ENCODE measurements around the gene GHRH.

Gene GHRH

DNA sequence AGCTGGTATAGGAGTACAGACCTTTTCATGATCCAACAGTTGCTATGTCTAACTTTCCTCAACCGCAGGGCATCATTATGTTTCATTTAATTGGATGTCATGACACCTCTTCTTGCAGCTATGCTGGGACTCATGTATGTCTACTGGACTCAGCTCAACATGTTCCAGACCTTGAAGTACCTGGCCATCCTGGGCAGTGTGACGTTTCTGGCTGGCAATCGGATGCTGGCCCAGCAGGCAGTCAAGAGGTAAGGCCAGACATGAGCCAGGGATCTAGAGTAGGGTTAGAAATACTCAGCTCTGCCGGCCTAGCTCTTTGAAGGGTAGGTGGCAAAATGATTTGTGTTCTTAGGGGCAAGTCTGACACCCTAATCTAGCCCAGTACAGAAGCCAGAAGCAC is 25.2 kb downstream of the GHRH start:
- no peak for DNase-seq (ENCODE audit: low spot score)

DNA sequence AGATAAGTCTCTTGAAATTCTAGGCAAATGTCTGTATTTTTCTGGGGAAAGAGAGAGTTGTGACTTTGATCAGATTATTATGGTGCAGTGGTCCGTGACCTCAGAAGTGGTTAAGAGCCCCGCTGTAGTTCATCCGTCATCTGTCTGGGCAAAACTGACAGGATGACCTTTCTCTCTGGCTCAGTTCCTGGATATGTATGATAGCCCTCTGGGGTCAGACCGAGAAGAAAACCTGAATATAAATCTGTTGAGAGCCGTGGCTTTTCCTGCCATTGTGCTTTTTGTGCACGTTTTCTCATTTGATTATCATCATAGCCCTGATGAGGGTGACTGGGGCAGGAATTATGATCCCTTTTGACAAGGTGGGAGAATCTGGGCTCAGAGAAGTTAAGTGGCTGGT is 26.5 kb downstream of the GHRH start:
- DNase-seq (ENCODE audit: low spot score), result no peak

DNA sequence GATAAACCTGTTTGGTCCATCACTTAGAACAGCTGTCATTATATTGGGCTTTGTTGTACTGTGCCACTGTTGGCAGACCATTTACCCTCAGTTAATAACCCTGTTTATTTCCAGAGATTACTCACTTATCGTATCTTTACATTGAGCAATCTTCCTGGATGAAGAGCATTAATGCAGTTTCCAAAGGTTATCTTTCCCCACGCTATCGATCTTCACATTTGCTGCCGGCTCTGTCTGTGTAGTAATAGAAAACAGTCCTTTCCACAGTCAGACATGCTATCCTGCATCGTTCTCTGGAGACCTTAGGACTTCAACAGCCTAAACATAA is 27.4 kb downstream of the GHRH start:
- DNase-seq (ENCODE audit: low spot score), result no peak

DNA sequence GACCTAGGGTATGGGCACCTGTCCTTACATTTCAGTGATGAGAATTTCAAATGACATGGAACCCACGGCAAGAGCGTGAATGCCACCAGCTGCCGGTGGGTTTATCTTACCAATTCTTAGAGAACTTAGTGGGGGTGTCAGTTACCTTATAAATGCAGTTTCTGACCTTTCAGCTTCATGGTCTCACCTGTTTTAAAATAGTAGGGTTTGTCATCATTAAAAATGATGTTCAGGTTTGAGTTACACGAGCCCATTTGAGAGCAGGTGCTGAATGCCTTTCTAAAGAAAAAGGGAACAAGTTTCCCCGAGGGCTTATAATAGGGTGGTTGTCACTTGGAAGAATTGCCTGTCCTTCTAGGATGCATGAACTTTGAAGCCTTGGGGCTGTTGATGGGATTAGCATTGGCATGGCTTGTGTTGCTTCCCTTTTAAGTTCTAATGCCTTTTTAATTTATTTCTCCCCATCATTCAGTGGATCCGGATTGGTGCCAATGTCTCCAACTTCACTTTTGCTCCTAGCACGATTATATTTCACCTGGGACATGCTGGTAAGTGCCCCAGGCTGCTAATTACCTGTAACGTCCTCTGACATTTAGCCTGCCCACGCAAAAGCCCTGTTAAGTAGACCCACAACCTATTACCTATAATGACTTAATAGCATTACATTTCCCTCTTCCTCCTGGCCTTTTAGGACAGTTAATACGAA is 27.9 kb downstream of the GHRH start:
- DNase-seq (ENCODE audit: low spot score), result no peak

DNA sequence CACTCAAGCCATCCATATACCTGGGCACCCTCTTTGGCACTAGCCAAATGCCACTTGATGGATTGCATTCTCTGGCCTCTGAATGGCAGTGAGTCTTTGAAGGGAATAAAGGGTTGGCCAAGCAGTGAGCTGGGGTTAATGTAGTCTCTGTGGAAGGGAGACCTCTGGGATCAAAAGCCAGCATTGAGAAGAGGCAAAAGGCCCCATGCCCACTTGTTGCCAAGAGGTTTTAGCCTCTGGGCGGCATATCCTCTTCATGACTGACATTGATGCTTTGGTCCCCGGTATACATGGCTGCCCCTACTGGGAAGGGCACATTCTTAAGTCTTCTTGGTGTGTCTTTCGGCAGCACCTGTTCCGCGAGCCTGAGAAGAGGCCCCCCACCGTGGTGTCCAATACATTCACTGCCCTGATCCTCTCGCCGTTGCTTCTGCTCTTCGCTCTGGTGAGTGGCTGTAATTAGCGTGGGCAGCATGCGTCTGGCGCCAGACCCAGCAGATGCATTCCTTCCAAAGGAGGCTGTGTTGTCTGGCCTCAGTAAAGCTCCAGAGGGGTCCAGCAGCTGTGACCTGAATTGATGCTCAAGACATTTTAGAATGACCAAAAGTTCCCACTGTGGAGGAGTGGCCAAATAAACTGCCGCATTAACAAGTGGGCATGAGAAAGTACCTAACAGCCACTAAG is 29.5 kb downstream of the GHRH start:
- no peak for DNase-seq (ENCODE audit: low spot score)

DNA sequence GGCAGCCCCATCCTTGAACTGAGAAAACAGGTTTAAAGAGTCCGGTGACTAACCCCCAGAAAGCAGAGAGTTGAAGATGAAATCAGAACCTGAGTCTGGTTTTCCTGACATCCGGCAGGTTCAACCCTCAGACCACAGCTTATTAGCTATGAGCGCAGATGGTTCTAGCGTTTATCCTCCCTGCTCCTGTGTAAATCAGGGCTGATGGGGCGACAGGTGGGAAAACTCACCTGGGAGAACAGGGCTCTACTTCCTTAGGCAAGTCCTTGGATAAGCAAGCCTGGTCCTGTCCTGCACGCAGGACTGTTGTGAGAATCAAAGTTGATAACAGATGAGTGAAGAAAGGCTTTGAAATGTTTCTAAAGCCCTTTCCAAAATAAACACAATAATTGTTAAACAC is 31.4 kb downstream of the GHRH start:
- no peak for DNase-seq (ENCODE audit: low spot score)

GRCh38 chr20:37229357-37229756 is 32.3 kb downstream of the GHRH start:
- peak; percentile 43 for DNase-seq (ENCODE audit: low spot score)

DNA sequence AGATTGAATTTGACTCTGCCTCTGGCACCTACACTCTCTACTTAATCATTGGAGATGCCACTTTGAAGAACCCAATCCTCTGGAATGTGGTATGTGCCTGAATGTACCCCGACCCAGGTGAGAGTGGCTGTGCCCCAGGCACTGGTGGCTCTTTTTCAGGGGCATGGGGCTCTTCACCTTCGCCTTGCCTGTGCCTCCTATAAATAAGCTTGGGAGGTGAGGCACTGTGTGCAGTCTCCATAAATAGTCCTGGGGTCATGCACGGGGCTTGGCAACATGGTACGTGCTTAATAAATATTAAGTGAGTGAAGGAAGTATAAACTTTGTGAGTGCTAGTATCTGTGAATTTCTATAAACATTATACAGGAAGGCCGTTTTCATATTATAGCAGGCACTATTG is 33.0 kb downstream of the GHRH start:
- no peak for DNase-seq (ENCODE audit: low spot score)

GRCh38 chr20:37228082-37228481 is 33.5 kb downstream of the GHRH start:
- DNase-seq (ENCODE audit: low spot score), result no peak

DNA sequence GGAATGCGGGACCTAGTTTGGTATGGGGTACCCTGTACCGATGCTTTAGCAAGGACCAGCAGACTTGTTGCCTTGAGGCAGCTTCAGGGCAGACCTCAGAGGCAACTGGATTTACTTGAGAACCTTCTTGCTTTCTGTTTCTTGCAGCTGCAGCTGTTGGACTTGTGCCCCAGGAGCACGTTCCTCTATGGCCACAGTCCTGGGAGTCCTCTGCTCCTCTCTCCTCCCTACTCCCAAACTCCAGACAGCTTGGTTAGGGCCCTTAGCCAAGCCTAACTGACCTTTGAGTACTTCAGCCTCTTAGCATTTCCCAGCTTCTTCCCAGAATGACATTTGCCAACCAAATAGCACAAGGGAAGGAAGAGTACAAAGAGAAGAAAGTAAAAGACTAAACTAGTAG is 34.7 kb downstream of the GHRH start:
- DNase-seq (ENCODE audit: low spot score), result no peak

GRCh38 chr20:37225146-37225545 is 36.5 kb downstream of the GHRH start:
- no peak for DNase-seq (ENCODE audit: low spot score)

- DNase-seq (ENCODE audit: low spot score), result no peak
Measured at GRCh38 chr20:37223053-37223452, 38.6 kb downstream of the GHRH start.

GRCh38 chr20:37222086-37222485 is 39.5 kb downstream of the GHRH start:
- no peak for DNase-seq (ENCODE audit: low spot score)

GRCh38 chr20:37220731-37221130 is 40.9 kb downstream of the GHRH start:
- DNase-seq (ENCODE audit: low spot score), result no peak

- DNase-seq (ENCODE audit: low spot score), result no peak
Measured at GRCh38 chr20:37219751-37220668, 41.6 kb downstream of the GHRH start.

DNA sequence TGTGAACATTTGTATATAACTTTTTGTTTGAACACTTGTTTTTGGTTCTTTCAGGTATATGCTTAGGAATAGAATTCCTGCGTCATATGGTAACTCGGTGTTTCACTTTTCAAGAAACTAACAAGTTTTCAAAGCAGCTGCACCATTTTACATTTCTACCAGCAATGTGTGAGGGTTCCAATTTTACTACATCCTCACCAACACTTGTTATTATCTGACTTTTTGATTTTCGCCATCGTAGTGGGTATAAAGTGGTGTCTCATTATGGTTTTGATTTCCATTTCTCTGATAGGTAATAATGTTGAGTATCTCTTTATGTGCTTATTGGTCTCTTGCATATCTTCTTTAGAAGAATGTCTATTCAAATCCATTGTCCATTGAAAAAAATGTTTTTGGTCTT is 42.6 kb downstream of the GHRH start:
- no peak for DNase-seq (ENCODE audit: low spot score)

GRCh38 chr20:37218441-37218840 is 43.2 kb downstream of the GHRH start:
- no peak for DNase-seq (ENCODE audit: low spot score)

DNA sequence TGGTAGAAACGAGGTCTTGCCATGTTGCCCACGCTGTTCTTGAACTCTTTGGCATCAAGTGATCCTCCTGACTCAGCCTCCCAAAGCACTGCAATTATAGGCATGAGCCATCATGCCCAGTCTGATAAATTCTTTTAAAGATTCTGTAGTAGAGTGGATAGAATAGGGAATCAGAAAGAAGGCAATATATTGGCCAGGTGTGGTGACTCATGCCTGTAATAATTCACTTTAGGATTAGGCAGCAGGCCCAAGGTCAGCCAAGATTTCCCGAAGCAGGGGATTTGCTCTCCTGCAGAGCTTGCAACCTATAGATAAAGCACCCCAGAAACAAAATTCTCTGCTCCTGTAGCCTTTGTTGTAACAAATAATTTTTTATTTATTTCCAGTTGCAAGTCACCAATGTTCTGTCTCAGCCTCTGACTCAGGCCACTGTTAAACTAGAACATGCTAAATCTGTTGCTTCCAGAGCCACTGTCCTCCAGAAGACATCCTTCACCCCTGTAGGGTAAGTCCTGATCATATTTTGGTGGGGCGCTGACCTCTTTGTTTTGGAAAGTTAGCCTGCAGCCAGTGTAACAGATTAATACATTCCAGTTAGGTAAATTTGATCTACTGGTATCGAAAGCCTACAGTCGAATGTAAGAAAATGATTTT is 51.8 kb downstream of the GHRH start:
- DNase-seq (ENCODE audit: low spot score), result no peak

- DNase-seq (ENCODE audit: low spot score), result no peak
Measured at GRCh38 chr20:37209193-37209592, 52.4 kb downstream of the GHRH start.

GRCh38 chr20:37207171-37207570 is 54.4 kb downstream of the GHRH start:
- DNase-seq (ENCODE audit: low spot score), result no peak

GRCh38 chr20:37205794-37206193 is 55.8 kb downstream of the GHRH start:
- DNase-seq (ENCODE audit: low spot score), result no peak

- no peak for DNase-seq (ENCODE audit: low spot score)
Measured at GRCh38 chr20:37205130-37205529, 56.5 kb downstream of the GHRH start.

DNA sequence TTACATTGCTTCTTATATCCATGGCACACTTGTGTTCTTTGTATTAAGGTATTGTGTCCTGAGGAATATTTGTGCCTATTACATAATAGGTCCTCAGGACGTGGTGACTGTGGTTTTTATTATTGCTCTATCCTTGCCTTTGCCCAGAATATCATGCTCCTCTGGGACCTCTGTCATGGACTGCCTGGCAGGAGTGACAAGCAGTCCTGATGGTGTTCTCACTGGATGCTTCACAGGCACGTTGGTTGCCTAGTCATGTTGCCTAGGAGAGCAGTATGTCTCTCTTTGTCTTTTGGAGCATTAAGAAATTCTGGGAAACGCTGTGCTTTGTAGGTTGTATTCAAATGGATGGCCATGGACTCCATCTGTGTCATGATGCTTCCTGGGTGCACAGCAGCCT is 57.6 kb downstream of the GHRH start:
- no peak for DNase-seq (ENCODE audit: low spot score)

Measured in iPS-NIHi11 (cell line).